Activated naive CD8-positive, alpha-beta T cell treated with anti-CD3 and anti-CD28 coated beads for 36 hours (primary cell): ENCODE data around the gene TSKU. TPM values are rescaled to one million over a fixed set of nuclear protein-coding genes. Genes with fewer than 3 reads are reported as not detected.

Experiments used
- DNase-seq: peaks from one replicate; pipeline ENCODE4 v3.0.0; 2021
- H3K27ac Mint-ChIP-seq: one replicate; pipeline ENCODE4 v1.8.0; 2022; ENCODE audit warnings: mild to moderate bottlenecking, moderate library complexity, mixed read lengths
- H3K27me3 Mint-ChIP-seq: one replicate; pipeline ENCODE4 v1.8.0; 2022; ENCODE audit warnings: mild to moderate bottlenecking, mixed read lengths
- H3K36me3 Mint-ChIP-seq: one replicate; pipeline ENCODE4 v1.8.0; 2021; ENCODE audit warnings: mild to moderate bottlenecking, mixed read lengths
- H3K4me1 Mint-ChIP-seq: one replicate; pipeline ENCODE4 v1.8.0; 2021; ENCODE audit warnings: mixed read lengths
- H3K4me3 Mint-ChIP-seq: one replicate; pipeline ENCODE4 v1.8.0; 2022; ENCODE audit warnings: mild to moderate bottlenecking, moderate library complexity, mixed read lengths
- H3K9me3 Mint-ChIP-seq: one replicate; pipeline ENCODE4 v1.8.0; 2022; ENCODE audit warnings: mixed read lengths
- total RNA-seq, 2 experiments: library from RNA; stranded (reverse); gene quantifications; one replicate each; pipeline ENCODE4 v1.2.3, GENCODE V29; 2021

Gene TSKU
- total RNA-seq, 2 experiments from 2014 or later = 2.7 to 3.7 TPM

GRCh38 chr11:76772100-76772782, 10.9 kb upstream of the TSKU start:
- Mint-ChIP-seq H3K27ac (no peak overlapping the region), H3K9me3 (peaks cover 10% of the 10 kb centered on the region), H3K4me1 (peaks cover 19% of the 10 kb centered on the region), H3K27me3 (peaks cover 8% of the 10 kb centered on the region), H3K4me3 (no peak overlapping the region), H3K36me3 (peaks cover 1% of the 10 kb centered on the region)
- DNase-seq = no peak

- DNase-seq = no peak
- no peak overlapping the region for H3K4me3 Mint-ChIP-seq
- H3K36me3 Mint-ChIP-seq = peaks cover 1% of the 10 kb centered on the region
- H3K4me1 Mint-ChIP-seq = peaks cover 16% of the 10 kb centered on the region
- no peak overlapping the region for H3K27ac Mint-ChIP-seq
- H3K27me3 Mint-ChIP-seq = peaks cover 11% of the 10 kb centered on the region
- H3K9me3 Mint-ChIP-seq = peaks cover 13% of the 10 kb centered on the region
Measured at GRCh38 chr11:76772783-76773106, 10.4 kb upstream of the TSKU start.

- Mint-ChIP-seq H3K27ac (no peak overlapping the region), H3K27me3 (peaks cover 21% of the 10 kb centered on the region), H3K4me1 (peaks cover 5% of the 10 kb centered on the region), H3K36me3 (peaks cover 1% of the 10 kb centered on the region), H3K4me3 (no peak overlapping the region), H3K9me3 (peaks cover 13% of the 10 kb centered on the region)
- DNase-seq = no peak
Measured at GRCh38 chr11:76773921-76774361, 9.2 kb upstream of the TSKU start.

- Mint-ChIP-seq H3K27me3 (peaks cover 38% of the 10 kb centered on the region), H3K36me3 (peaks cover 1% of the 10 kb centered on the region), H3K4me3 (no peak overlapping the region), H3K4me1 (peaks cover 8% of the 10 kb centered on the region), H3K27ac (no peak overlapping the region), H3K9me3 (peaks cover 13% of the 10 kb centered on the region)
- no peak for DNase-seq
Measured at GRCh38 chr11:76776472-76776871, 6.7 kb upstream of the TSKU start.

GRCh38 chr11:76777305-76777704, 5.9 kb upstream of the TSKU start:
- Mint-ChIP-seq H3K36me3 (peaks cover 1% of the 10 kb centered on the region), H3K27ac (no peak overlapping the region), H3K9me3 (peaks cover 13% of the 10 kb centered on the region), H3K4me3 (no peak overlapping the region), H3K27me3 (peaks cover 38% of the 10 kb centered on the region), H3K4me1 (peaks cover 5% of the 10 kb centered on the region)
- no peak for DNase-seq

GRCh38 chr11:76777876-76778275, 5.3 kb upstream of the TSKU start:
- Mint-ChIP-seq H3K4me1 (peaks cover 11% of the 10 kb centered on the region), H3K9me3 (peaks cover 13% of the 10 kb centered on the region), H3K27ac (no peak overlapping the region), H3K36me3 (peaks cover 1% of the 10 kb centered on the region), H3K27me3 (peaks cover 38% of the 10 kb centered on the region), H3K4me3 (no peak overlapping the region)
- no peak for DNase-seq

GRCh38 chr11:76778874-76779273, 4.3 kb upstream of the TSKU start:
- peaks cover 11% of the 10 kb centered on the region for H3K4me1 Mint-ChIP-seq
- H3K27me3 Mint-ChIP-seq = peaks cover 38% of the 10 kb centered on the region
- peaks cover 13% of the 10 kb centered on the region for H3K9me3 Mint-ChIP-seq
- H3K4me3 Mint-ChIP-seq = no peak overlapping the region
- peaks cover 1% of the 10 kb centered on the region for H3K36me3 Mint-ChIP-seq
- DNase-seq = no peak
- no peak overlapping the region for H3K27ac Mint-ChIP-seq

GRCh38 chr11:76781046-76781801, 1.9 kb upstream of the TSKU start:
- Mint-ChIP-seq H3K9me3 (peaks cover 13% of the 10 kb centered on the region), H3K27me3 (peaks cover 55% of the 10 kb centered on the region), H3K27ac (no peak overlapping the region), H3K36me3 (peaks cover 1% of the 10 kb centered on the region), H3K4me1 (peaks cover 20% of the 10 kb centered on the region), H3K4me3 (no peak overlapping the region)
- no peak for DNase-seq

- Mint-ChIP-seq H3K9me3 (peaks cover 6% of the 10 kb centered on the region), H3K4me1 (peaks cover 20% of the 10 kb centered on the region), H3K4me3 (peak overlapping the region; percentile 33), H3K27ac (no peak overlapping the region), H3K27me3 (peaks cover 53% of the 10 kb centered on the region), H3K36me3 (no peaks in the 10 kb centered on the region)
- DNase-seq = no peak
Measured at GRCh38 chr11:76781807-76782530, 1.2 kb upstream of the TSKU start.

GRCh38 chr11:76782531-76783293, 444 bp upstream of the TSKU start:
- H3K4me1 Mint-ChIP-seq = peaks cover 20% of the 10 kb centered on the region
- H3K4me3 Mint-ChIP-seq = peak overlapping the region; percentile 84
- peak; percentile 79 for DNase-seq
- H3K9me3 Mint-ChIP-seq = no peaks in the 10 kb centered on the region
- peaks cover 51% of the 10 kb centered on the region for H3K27me3 Mint-ChIP-seq
- H3K27ac Mint-ChIP-seq = peak overlapping the region; percentile 78
- H3K36me3 Mint-ChIP-seq = no peaks in the 10 kb centered on the region

GRCh38 chr11:76783896-76784813, 999 bp downstream of the TSKU start:
- peak overlapping the region; percentile 54 for H3K4me3 Mint-ChIP-seq
- peaks cover 20% of the 10 kb centered on the region for H3K4me1 Mint-ChIP-seq
- H3K27ac Mint-ChIP-seq = no peak overlapping the region
- H3K27me3 Mint-ChIP-seq = peaks cover 41% of the 10 kb centered on the region
- no peaks in the 10 kb centered on the region for H3K9me3 Mint-ChIP-seq
- H3K36me3 Mint-ChIP-seq = no peaks in the 10 kb centered on the region
- no peak for DNase-seq

GRCh38 chr11:76785513-76785912, 2.4 kb downstream of the TSKU start:
- H3K4me1 Mint-ChIP-seq = peaks cover 20% of the 10 kb centered on the region
- H3K4me3 Mint-ChIP-seq = no peak overlapping the region
- no peak for DNase-seq
- H3K27ac Mint-ChIP-seq = no peak overlapping the region
- peaks cover 31% of the 10 kb centered on the region for H3K27me3 Mint-ChIP-seq
- no peaks in the 10 kb centered on the region for H3K36me3 Mint-ChIP-seq
- H3K9me3 Mint-ChIP-seq = no peaks in the 10 kb centered on the region

- Mint-ChIP-seq H3K9me3 (no peaks in the 10 kb centered on the region), H3K4me3 (no peak overlapping the region), H3K27ac (no peak overlapping the region), H3K27me3 (peaks cover 27% of the 10 kb centered on the region), H3K4me1 (peaks cover 19% of the 10 kb centered on the region), H3K36me3 (no peaks in the 10 kb centered on the region)
- DNase-seq = no peak
Measured at GRCh38 chr11:76786016-76786415, 2.9 kb downstream of the TSKU start.

GRCh38 chr11:76786441-76787014, 3.4 kb downstream of the TSKU start:
- Mint-ChIP-seq H3K4me1 (peaks cover 17% of the 10 kb centered on the region), H3K27me3 (peaks cover 25% of the 10 kb centered on the region), H3K36me3 (no peaks in the 10 kb centered on the region), H3K4me3 (no peak overlapping the region), H3K27ac (no peak overlapping the region), H3K9me3 (no peaks in the 10 kb centered on the region)
- no peak for DNase-seq
